HepG2 (cell line): ENCODE data around the gene SIX3.

Experiments
- MXD1 ChIP-seq: sonication (generic); formaldehyde crosslinking; IDR thresholded peaks from 2 replicates; pipeline ENCODE4 v1.4.0; 2020; ENCODE audit warnings: mild to moderate bottlenecking, missing genetic modification reagents
- POLR2A ChIP-seq, 2 experiments: IDR thresholded peaks; 2 replicates each; pipeline ENCODE4 v1.6.1; 2011; ENCODE audit warnings: low read depth in 2 of 2, low read length in 2 of 2, mild to moderate bottlenecking in 1 of 2, moderate library complexity in 1 of 2; ENCODE audit not compliant: insufficient read depth in 1 of 2
- POLR2AphosphoS5 ChIP-seq: IDR thresholded peaks from 2 replicates; pipeline ENCODE4 v1.6.1; 2012; ENCODE audit warnings: low read depth, low read length
- ZNF772 ChIP-seq: sonication (generic); formaldehyde crosslinking; IDR thresholded peaks from 2 replicates; pipeline ENCODE4 v1.5.0; 2020; ENCODE audit warnings: mild to moderate bottlenecking, missing genetic modification reagents
- TF ChIP-seq, protein P1 (sequence below): IDR thresholded peaks from 2 replicates; pipeline ENCODE4 v1.6.1; 2016; ENCODE audit warnings: low read depth, missing genetic modification reagents, missing compliant biosample characterization
- TF ChIP-seq, protein P2 (sequence below): IDR thresholded peaks from 2 replicates; pipeline ENCODE4 v1.6.1; 2012; ENCODE audit warnings: inconsistent platforms

DNA sequence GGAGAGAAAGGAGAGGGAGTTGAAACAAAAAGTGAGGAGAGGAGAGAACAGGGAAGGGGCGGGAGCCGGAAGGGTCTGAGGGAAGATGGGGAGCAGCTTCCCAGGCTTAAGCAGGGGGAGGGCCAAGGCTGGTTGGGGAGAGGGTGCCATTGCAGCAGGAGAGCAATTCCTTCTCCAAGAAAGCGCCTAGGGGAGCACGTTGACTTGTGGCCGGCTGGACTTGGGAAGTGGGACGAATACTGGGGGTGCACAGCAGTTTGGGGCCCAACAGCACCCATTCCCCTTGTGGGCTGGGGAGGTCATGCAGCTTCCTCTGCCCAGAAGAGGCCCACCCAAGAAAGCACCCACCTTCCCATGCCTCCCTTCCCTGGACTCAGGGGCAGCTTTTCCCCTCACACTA lies 9.6 kb downstream of the SIX3 start:
- TF ChIP-seq POLR2A (IDR thresholded peaks at IDR 0.05; ENCODE audit: insufficient read depth in 1 of 2, low read depth in 2 of 2, low read length in 2 of 2) (no peak), MXD1 (CRISPR knock-in tag) (no peak), POLR2AphosphoS5 (no peak), ZNF772 (CRISPR knock-in tag) (no peak)
- TF ChIP-seq, protein P1, sequence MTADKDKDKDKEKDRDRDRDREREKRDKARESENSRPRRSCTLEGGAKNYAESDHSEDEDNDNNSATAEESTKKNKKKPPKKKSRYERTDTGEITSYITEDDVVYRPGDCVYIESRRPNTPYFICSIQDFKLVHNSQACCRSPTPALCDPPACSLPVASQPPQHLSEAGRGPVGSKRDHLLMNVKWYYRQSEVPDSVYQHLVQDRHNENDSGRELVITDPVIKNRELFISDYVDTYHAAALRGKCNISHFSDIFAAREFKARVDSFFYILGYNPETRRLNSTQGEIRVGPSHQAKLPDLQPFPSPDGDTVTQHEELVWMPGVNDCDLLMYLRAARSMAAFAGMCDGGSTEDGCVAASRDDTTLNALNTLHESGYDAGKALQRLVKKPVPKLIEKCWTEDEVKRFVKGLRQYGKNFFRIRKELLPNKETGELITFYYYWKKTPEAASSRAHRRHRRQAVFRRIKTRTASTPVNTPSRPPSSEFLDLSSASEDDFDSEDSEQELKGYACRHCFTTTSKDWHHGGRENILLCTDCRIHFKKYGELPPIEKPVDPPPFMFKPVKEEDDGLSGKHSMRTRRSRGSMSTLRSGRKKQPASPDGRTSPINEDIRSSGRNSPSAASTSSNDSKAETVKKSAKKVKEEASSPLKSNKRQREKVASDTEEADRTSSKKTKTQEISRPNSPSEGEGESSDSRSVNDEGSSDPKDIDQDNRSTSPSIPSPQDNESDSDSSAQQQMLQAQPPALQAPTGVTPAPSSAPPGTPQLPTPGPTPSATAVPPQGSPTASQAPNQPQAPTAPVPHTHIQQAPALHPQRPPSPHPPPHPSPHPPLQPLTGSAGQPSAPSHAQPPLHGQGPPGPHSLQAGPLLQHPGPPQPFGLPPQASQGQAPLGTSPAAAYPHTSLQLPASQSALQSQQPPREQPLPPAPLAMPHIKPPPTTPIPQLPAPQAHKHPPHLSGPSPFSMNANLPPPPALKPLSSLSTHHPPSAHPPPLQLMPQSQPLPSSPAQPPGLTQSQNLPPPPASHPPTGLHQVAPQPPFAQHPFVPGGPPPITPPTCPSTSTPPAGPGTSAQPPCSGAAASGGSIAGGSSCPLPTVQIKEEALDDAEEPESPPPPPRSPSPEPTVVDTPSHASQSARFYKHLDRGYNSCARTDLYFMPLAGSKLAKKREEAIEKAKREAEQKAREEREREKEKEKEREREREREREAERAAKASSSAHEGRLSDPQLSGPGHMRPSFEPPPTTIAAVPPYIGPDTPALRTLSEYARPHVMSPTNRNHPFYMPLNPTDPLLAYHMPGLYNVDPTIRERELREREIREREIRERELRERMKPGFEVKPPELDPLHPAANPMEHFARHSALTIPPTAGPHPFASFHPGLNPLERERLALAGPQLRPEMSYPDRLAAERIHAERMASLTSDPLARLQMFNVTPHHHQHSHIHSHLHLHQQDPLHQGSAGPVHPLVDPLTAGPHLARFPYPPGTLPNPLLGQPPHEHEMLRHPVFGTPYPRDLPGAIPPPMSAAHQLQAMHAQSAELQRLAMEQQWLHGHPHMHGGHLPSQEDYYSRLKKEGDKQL (CRISPR knock-in tag): no peak
- TF ChIP-seq, protein P2, sequence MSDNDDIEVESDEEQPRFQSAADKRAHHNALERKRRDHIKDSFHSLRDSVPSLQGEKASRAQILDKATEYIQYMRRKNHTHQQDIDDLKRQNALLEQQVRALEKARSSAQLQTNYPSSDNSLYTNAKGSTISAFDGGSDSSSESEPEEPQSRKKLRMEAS: no peak
